HG03469 (cell line): ENCODE results near the gene TRIM33.
"Not testable (repeated sequence)": the region's sequence is repeated elsewhere in the genome, so short reads cannot be mapped to it uniquely, and the experiment has no call there.

Experiments
- ATAC-seq: cut with Tn5 transposase; IDR thresholded peaks from one replicate; pipeline ENCODE4 v1.9.1; 2021; ENCODE audit warnings: mild to moderate bottlenecking, moderate library complexity, moderate number of reproducible peaks; ENCODE audit not compliant: unreplicated experiment

The TRIM33 gene

GRCh38 chr1:114512595-114513280, 1.7 kb upstream of the TRIM33 start:
- no peak for ATAC-seq

GRCh38 chr1:114510274-114511031, 550 bp downstream of the TRIM33 start:
- ATAC-seq = peak; percentile 37

GRCh38 chr1:114509596-114510273, 1.3 kb downstream of the TRIM33 start:
- no peak for ATAC-seq

- ATAC-seq = no peak
These were observed 2.6 kb downstream of the TRIM33 start for GRCh38 chr1:114508386-114508898.

- ATAC-seq = no peak
These were observed 3.5 kb downstream of the TRIM33 start for GRCh38 chr1:114507513-114507912.

GRCh38 chr1:114505148-114505561, 5.8 kb downstream of the TRIM33 start:
- no peak for ATAC-seq

- ATAC-seq = no peak
These were observed 7.0 kb downstream of the TRIM33 start for GRCh38 chr1:114503916-114504422.

- no peak for ATAC-seq
These were observed 8.9 kb downstream of the TRIM33 start for GRCh38 chr1:114502080-114502479.

GRCh38 chr1:114499478-114499877, 11.5 kb downstream of the TRIM33 start:
- no peak for ATAC-seq

GRCh38 chr1:114496089-114496488, 14.9 kb downstream of the TRIM33 start:
- ATAC-seq = no peak

- ATAC-seq = no peak
These were observed 15.5 kb downstream of the TRIM33 start for GRCh38 chr1:114495486-114495885.

- no peak for ATAC-seq
These were observed 18.0 kb downstream of the TRIM33 start for GRCh38 chr1:114492978-114493377.

GRCh38 chr1:114490274-114490693, 20.7 kb downstream of the TRIM33 start:
- ATAC-seq = no peak

GRCh38 chr1:114488739-114489138, 22.3 kb downstream of the TRIM33 start:
- ATAC-seq = no peak

GRCh38 chr1:114485286-114485685, 25.7 kb downstream of the TRIM33 start:
- ATAC-seq = no peak

GRCh38 chr1:114482585-114482984, 28.4 kb downstream of the TRIM33 start:
- ATAC-seq = no peak

- ATAC-seq = not testable (repeated sequence)
These were observed 31.4 kb downstream of the TRIM33 start for GRCh38 chr1:114479636-114480035.

GRCh38 chr1:114479134-114479533, 31.9 kb downstream of the TRIM33 start:
- ATAC-seq = no peak

- ATAC-seq = no peak
These were observed 37.2 kb downstream of the TRIM33 start for GRCh38 chr1:114473796-114474195.

- no peak for ATAC-seq
These were observed 38.6 kb downstream of the TRIM33 start for GRCh38 chr1:114472408-114472807.

GRCh38 chr1:114470681-114471080, 40.3 kb downstream of the TRIM33 start:
- ATAC-seq = no peak
